ENCODE data around the gene ZNF385A. TPM values are rescaled to one million over a fixed set of nuclear protein-coding genes. Genes with fewer than 3 reads are reported as not detected.

ZNF385A gene
- total RNA-seq, 4 donors from 2014 or later, result 1.9 to 17.5 (median 5.7) TPM

DNA sequence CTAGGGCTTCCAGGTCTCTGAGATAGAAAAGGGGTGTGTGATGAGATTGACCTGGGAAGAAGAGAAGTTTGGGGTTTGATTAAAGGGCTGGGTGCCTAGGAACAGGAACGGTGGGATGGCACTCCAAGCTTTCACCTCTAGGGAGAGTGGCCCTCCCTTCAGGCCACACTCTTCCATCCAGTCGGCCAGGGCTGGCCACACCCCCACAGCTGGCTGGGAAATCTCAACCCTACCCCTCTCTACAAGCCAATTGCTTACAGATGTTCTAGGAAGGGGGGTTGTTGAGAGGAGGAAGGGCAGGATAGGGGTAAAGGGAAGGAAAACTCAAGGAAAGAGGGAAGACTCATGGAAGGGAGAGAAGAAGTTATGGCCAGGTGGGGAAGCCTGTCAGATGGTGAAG lies 41.2 kb upstream of the ZNF385A start:
- H3K4me1 ChIP-seq, result peaks cover 13 to 78% (median 21%) of the 10 kb centered on the region in 4 donors
- H3K36me3 ChIP-seq, result no peaks in the 10 kb centered on the region
- in situ Hi-C loops (cut with MboI; ENCODE audit: low pct_ligation_motif_present in 1 of 4, low pct_unique_long_range_greater_than_20kb in 1 of 4, low sequenced_read_pairs in 3 of 4) (no loop called here), intact Hi-C loops (cut with DNase I; ENCODE audit: low total_unique reads) (no loop called here)
- TF ChIP-seq EP300 (IDR thresholded peaks at IDR 0.05; ENCODE audit: low read depth), result no peak
- TF ChIP-seq, protein P1, sequence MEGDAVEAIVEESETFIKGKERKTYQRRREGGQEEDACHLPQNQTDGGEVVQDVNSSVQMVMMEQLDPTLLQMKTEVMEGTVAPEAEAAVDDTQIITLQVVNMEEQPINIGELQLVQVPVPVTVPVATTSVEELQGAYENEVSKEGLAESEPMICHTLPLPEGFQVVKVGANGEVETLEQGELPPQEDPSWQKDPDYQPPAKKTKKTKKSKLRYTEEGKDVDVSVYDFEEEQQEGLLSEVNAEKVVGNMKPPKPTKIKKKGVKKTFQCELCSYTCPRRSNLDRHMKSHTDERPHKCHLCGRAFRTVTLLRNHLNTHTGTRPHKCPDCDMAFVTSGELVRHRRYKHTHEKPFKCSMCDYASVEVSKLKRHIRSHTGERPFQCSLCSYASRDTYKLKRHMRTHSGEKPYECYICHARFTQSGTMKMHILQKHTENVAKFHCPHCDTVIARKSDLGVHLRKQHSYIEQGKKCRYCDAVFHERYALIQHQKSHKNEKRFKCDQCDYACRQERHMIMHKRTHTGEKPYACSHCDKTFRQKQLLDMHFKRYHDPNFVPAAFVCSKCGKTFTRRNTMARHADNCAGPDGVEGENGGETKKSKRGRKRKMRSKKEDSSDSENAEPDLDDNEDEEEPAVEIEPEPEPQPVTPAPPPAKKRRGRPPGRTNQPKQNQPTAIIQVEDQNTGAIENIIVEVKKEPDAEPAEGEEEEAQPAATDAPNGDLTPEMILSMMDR (IDR thresholded peaks at IDR 0.05), result no peak
- TF ChIP-seq POLR2A (IDR thresholded peaks at IDR 0.05), result no peak
- TF ChIP-seq POLR2AphosphoS5 (IDR thresholded peaks at IDR 0.05), result no peak
- no peak for DNase-seq
- H3K9me3 ChIP-seq, result no peaks in the 10 kb centered on the region
- peak overlapping the region in 2 of 4 donors; percentile 85 to 97 for H3K27ac ChIP-seq
- H3K27me3 ChIP-seq, result peaks cover 15% of the 10 kb centered on the region
- H3K4me3 ChIP-seq, result no peak overlapping the region
- 33 to 38% methylated on average over 1 to 2 of the region's 2 CpGs for WGBS, 2 donors (ENCODE audit: low coverage in 1 of 2)

DNA sequence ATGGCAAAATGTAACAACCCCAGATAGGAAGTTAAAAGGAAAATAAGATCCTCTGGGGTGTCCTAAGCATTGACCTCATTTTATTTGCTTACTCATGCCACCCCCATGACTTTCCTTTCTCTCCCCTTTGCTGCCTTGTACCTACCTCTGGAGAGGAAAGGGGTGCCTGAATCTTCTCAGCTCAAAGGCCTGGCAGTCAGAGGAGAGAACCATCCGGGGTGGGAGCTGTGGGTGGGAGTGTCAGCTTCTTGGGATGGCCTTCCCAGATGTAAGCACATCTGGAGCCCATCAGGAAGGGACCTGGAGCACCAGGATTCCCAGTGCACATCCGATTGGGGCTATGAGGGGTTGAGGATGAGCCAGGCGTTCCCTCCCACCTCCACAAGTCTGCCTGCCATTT lies 39.7 kb upstream of the ZNF385A start:
- peak overlapping the region; percentile 85 to 97 (median 94) for H3K27ac ChIP-seq
- TF ChIP-seq POLR2A (IDR thresholded peaks at IDR 0.05) (no peak), POLR2AphosphoS5 (IDR thresholded peaks at IDR 0.05) (no peak)
- TF ChIP-seq, protein P1 (IDR thresholded peaks at IDR 0.05), result no peak
- peaks cover 22% of the 10 kb centered on the region for H3K27me3 ChIP-seq
- 53% methylated on average over 3 of the region's 3 CpGs; no CpG with 5 or more reads in 1 of the 2 donors for WGBS, 2 donors (ENCODE audit: low coverage in 1 of 2)
- in situ Hi-C loops (cut with MboI; ENCODE audit: low pct_ligation_motif_present in 1 of 4, low pct_unique_long_range_greater_than_20kb in 1 of 4, low sequenced_read_pairs in 3 of 4), result no loop called here
- no peak for DNase-seq
- no peaks in the 10 kb centered on the region for H3K9me3 ChIP-seq
- intact Hi-C loops (cut with DNase I; ENCODE audit: low total_unique reads), result no loop called here
- no peak overlapping the region for H3K4me3 ChIP-seq
- H3K36me3 ChIP-seq, result no peaks in the 10 kb centered on the region
- peaks cover 14 to 85% (median 25%) of the 10 kb centered on the region in 4 donors for H3K4me1 ChIP-seq

DNA sequence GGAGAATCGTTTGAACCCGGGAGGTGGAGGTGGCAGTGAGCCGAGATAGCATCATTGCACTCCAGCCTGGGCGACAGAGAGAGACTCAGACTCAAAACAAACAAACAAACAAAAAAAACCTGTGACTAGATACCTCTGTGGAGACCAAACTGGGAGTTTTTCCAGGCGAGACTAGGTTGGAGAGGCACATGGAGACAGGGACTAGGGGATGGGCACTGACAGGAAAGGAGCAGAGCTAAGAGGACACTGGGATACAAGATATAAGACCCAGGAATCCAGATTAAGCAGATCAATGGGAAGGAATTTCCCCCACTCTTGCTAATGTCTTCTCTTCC lies 39.2 kb upstream of the ZNF385A start:
- DNase-seq, result no peak
- peaks cover 9 to 82% (median 22%) of the 10 kb centered on the region in 4 donors for H3K4me1 ChIP-seq
- H3K4me3 ChIP-seq, result no peak overlapping the region
- intact Hi-C loops (cut with DNase I; ENCODE audit: low total_unique reads), result no loop called here
- WGBS, 2 donors (ENCODE audit: low coverage in 1 of 2), result 52 to 54% methylated on average over 4 to 5 of the region's 5 CpGs
- TF ChIP-seq, protein P1 (IDR thresholded peaks at IDR 0.05), result no peak
- TF ChIP-seq EP300 (IDR thresholded peaks at IDR 0.05; ENCODE audit: low read depth) (no peak), POLR2A (IDR thresholded peaks at IDR 0.05) (no peak), POLR2AphosphoS5 (IDR thresholded peaks at IDR 0.05) (no peak)
- H3K36me3 ChIP-seq, result no peaks in the 10 kb centered on the region
- H3K27me3 ChIP-seq, result peaks cover 27% of the 10 kb centered on the region
- H3K9me3 ChIP-seq, result no peaks in the 10 kb centered on the region
- peak overlapping the region; percentile 85 to 97 (median 94) for H3K27ac ChIP-seq
- in situ Hi-C loops (cut with MboI; ENCODE audit: low pct_ligation_motif_present in 1 of 4, low pct_unique_long_range_greater_than_20kb in 1 of 4, low sequenced_read_pairs in 3 of 4), result no loop called here

DNA sequence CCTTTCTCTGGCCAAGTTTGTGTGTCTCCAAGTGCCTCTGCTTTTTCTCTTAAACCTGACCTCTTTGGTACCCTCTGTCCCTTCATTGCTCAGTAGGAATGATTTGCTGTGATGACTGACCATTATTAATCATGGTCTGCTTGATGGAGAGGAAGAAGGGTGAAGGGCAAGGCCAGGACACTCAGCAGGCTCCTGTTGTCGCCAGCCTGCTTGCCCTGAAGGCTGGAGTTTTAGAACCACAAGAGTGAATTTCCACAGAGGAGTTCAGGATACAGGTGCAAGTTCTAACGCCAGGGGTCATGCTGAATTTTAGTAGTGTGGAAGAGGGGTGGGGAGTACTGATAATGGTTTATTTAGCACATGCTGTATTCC lies 37.3 kb upstream of the ZNF385A start:
- no peak for TF ChIP-seq POLR2AphosphoS5 (IDR thresholded peaks at IDR 0.05)
- TF ChIP-seq EP300 (IDR thresholded peaks at IDR 0.05; ENCODE audit: low read depth), result no peak
- no peak for TF ChIP-seq POLR2A (IDR thresholded peaks at IDR 0.05)
- TF ChIP-seq, protein P1 (IDR thresholded peaks at IDR 0.05), result no peak
- Histone ChIP-seq H3K36me3 (no peaks in the 10 kb centered on the region), H3K27me3 (peaks cover 46% of the 10 kb centered on the region), H3K4me3 (no peak overlapping the region), H3K9me3 (no peaks in the 10 kb centered on the region), H3K27ac (peak overlapping the region; percentile 85 to 97 (median 94)), H3K4me1 (peaks cover 0 to 65% (median 8%) of the 10 kb centered on the region in 4 donors)
- no peak for DNase-seq
- intact Hi-C loops (cut with DNase I; ENCODE audit: low total_unique reads), result no loop called here
- WGBS, 2 donors (ENCODE audit: low coverage in 1 of 2), result 75 to 79% methylated on average over 2 of the region's 2 CpGs
- in situ Hi-C loops (cut with MboI; ENCODE audit: low pct_ligation_motif_present in 1 of 4, low pct_unique_long_range_greater_than_20kb in 1 of 4, low sequenced_read_pairs in 3 of 4), result no loop called here
